Transverse colon (tissue), 3 donors: ENCODE measurements around the gene PLCE1.

Experiments used
- EP300 ChIP-seq: sonication (generic); formaldehyde crosslinking; IDR thresholded peaks from one replicate; pipeline ENCODE4 v1.6.1; 2017; ENCODE audit warnings: antibody characterized with exemption, low read depth
- POLR2A ChIP-seq: fragments of 450-650 bp; IDR thresholded peaks from one replicate; pipeline ENCODE4 v1.6.1; 2016; ENCODE audit warnings: antibody characterized with exemption, mild to moderate bottlenecking, moderate library complexity
- TF ChIP-seq, protein P1 (sequence below), 5 experiments: fragments of 200-600 bp in 3 of 5; fragments of 450-650 bp in 2 of 5; sonication (generic) in 3 of 5; IDR thresholded peaks; 1 replicate in 2 of 5; 2 replicates in 3 of 5; pipeline ENCODE4 v1.5.1; 2016 to 2017; ENCODE audit warnings: antibody characterized with exemption in 5 of 5, inconsistent platforms in 3 of 5, mild to moderate bottlenecking in 2 of 5, moderate library complexity in 1 of 5

DNA sequence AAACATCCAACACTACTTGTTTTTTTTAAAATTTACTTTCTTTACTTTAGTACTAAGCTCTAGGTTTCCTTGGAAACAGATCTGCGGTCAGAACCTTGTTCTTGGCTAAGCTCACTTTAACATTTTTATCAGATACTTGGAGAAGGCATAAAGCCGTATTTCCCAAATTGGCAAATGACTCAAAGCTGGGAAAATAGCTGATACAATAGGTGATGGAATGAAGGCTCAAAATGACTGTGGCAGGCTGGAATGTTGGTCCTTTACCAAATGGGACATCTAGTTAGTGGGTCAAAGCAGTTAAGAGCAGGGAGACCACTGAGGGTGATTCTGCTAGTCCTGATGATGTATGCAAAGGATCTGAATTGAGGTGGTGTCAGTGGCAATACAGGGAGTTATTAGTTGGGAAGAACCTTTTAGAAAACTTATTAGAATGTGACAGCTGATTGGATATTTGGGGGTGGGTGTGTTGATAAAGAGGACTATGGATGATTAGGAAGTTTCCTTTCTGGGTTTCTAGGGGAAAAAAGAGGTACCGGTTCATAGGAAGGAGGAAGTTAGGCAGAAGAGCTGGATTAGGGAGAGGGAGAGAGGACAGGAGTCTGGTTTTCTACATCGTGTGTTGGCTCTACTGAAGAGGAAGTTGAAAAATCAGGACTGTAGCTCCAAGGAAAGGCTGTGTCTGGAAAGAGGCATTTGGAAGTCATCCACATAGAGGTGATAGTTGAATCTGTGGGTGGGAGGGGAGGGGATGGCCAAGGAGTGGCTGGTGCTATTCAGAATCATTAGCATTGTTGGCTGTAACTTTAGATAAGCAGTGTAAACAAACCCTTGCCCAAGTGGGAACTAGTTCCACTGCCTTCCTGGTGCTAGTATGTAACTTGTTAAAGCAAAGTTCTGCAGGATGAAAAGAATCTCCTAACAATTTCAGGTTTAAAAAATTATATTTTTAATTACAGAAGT lies 13.1 kb downstream of the PLCE1 start:
- TF ChIP-seq, protein P1, sequence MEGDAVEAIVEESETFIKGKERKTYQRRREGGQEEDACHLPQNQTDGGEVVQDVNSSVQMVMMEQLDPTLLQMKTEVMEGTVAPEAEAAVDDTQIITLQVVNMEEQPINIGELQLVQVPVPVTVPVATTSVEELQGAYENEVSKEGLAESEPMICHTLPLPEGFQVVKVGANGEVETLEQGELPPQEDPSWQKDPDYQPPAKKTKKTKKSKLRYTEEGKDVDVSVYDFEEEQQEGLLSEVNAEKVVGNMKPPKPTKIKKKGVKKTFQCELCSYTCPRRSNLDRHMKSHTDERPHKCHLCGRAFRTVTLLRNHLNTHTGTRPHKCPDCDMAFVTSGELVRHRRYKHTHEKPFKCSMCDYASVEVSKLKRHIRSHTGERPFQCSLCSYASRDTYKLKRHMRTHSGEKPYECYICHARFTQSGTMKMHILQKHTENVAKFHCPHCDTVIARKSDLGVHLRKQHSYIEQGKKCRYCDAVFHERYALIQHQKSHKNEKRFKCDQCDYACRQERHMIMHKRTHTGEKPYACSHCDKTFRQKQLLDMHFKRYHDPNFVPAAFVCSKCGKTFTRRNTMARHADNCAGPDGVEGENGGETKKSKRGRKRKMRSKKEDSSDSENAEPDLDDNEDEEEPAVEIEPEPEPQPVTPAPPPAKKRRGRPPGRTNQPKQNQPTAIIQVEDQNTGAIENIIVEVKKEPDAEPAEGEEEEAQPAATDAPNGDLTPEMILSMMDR (IDR thresholded peaks at IDR 0.05) = no peak
- TF ChIP-seq POLR2A (peak; percentile 18), EP300 (peak; percentile 47)
